ENCODE measurements around the gene NDUFB3.
"Not testable (repeated sequence)": the region's sequence is repeated elsewhere in the genome, so short reads cannot be mapped to it uniquely, and the experiment has no call there.

The NDUFB3 gene

DNA sequence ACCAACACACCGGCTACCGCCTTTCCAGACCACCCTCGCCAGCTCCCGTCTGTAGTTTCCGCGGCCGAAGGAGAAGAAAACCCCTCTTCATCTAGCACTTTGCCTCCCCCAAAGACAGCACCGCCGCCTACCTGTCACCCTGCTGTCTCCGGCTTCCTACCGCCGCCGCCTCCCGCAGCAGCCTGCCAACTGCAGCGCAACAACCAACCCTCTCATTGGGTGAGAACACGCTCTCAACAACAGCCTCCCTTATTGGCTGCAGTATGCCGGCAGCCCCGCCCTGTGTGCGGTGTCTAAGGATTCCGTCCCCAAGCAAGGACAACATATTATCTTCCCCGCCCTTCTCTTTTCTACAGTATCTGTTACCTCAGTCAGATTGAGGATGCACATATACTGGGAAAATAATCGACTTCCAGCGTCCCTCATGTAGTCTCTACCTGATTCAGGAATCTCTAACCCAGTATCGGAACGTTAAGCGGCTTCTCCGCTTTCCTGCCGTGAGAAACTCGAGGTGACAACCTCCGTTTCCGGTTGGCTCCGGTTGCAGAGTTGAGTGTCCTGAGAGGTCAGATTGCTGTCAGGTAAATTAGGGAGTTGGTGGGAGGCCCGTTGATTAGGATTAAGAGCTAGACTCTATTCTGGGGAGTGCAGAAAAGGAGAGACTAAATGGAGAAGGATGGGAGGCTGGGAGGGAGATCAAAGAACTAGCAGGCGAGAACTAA lies at the start of gene NDUFB3, which contains the start of gene HYCC2:
NDUFB3 (plus strand) TSS at position 523 of the 722 bp plus-strand sequence. CDS start 6,882 bp downstream, outside the sequence.
HYCC2 (minus strand) TSS at position 193 of the 722 bp plus-strand sequence. CDS start 47,662 bp downstream, outside the sequence.
- FAIRE-seq, result peak; percentile 76

DNA sequence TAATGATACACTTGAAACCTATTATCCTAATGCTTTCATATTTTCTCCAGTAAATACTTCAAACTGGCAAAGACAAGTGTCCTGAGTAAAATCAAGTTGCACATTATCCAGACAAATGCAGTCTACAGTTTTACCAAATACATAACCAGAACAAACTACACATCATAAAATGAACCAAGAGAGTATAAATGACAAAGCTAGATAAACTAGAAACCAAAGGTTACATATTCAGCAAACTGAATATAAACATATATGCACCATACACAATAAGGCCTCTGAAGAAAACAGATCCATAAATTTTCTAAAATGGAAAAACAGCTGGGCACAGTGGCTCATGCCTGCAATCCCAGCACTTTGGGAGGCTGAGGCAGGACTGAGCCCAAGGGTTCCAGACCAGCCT lies 47.3 kb upstream of the NDUFB3 start:
- FAIRE-seq, result no peak

DNA sequence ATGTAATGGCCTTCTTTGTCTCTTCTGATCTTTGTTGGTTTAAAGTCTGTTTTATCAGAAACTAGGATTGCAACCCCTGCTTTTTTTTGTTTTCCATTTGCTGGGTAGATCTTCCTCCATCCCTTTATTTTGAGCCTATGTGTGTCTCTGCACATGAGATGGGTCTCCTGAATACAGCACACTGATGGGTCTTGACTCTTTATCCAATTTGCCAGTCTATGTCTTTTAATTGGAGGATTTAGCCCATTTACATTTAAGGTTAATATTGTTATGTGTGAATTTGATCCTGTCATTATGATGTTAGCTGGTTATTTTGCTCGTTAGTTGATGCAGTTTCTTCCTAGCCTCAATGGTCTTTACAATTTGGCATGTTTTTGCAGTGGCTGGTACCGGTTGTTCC lies 37.4 kb upstream of the NDUFB3 start:
- not testable (repeated sequence) for FAIRE-seq

DNA sequence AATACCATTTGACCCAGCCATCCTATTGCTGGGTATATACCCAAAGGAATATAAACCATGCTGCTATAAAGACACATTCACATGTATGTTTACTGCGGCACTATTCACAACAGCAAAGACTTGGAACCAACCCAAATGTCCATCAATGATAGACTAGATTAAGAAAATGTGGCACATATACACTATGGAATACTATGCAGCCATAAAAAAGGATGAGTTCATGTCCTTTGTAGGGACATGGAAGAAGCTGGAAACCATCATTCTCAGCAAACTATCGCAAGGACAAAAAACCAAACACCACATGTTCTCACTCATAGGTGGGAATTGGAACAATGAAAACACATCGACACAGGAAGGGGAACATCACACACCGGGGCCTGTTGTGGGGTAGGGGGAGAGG lies 33.4 kb upstream of the NDUFB3 start:
- not testable (repeated sequence) for FAIRE-seq

DNA sequence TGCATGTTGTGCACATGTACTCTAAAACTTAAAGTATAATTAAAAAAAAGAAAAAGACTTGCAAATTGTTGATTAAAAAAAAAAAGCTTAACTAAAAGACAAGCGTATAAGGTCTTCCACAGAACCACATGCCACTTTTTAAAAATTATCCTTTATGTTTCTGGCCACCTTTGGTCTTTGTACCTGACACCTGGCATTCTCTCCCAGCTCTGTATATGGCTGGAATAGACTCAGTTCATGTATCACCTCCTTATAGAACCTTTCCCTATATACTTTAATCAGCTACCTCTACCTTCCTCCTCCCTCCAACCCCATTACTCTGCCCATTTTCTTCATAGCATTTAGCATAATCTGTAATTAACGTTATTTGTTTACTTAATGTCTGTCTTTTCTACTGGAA lies 32.9 kb upstream of the NDUFB3 start:
- FAIRE-seq, result no peak

DNA sequence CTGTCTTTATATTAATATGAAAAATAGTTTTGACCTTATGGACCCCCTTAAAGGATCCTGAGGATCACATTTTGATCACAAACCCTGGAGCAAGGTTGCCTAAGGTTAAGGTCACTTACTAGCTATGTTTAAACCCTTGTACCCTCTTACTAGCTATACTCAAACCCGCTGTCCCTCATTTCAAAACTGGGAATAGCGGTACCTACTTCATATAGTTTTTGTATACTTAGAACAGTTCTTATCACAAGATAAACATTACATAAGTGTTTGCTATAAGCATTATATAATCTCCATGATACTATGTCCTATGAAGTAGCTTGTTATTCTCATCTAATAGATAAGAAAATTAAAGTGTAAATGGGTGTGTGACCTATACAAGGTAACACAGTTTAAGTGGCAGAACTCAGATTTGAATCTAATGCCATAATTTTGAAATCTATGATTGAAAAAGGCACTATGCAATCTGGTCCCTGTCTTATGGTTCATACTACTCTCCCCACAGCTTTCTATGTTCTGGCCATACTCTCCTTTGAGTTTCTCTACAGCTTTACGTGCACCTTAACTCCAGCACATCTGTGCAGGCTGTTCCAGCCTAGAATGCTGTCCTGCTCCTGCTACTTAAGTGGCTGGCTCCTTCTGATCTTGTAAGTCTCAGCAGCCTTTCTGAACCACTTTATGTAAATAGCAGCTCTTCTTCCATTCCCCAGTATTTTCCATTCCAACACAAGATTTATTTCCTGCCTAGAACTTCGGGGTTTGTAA lies 30.8 kb upstream of the NDUFB3 start:
- no peak for FAIRE-seq

DNA sequence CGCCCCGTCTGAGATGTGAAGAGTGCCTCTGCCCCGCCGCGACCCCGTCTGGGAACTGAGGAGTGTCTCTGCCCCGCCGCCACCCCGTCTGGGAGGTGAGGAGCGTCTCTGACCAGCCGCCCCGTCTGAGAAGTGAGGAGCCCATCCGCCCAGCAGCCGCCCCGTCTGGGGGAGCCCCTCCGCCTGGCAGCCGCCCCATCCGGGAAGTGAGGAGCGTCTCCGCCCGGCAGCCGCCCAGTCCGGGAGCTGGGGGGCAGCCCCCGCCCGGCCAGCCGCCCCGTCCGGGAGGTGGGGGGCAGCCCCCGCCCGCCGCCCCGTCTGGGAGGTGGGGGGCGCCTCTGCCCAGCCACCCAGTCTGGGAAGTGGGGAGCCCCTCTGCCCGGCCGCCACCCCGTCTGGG lies 29.4 kb upstream of the NDUFB3 start:
- FAIRE-seq, result not testable (repeated sequence)

DNA sequence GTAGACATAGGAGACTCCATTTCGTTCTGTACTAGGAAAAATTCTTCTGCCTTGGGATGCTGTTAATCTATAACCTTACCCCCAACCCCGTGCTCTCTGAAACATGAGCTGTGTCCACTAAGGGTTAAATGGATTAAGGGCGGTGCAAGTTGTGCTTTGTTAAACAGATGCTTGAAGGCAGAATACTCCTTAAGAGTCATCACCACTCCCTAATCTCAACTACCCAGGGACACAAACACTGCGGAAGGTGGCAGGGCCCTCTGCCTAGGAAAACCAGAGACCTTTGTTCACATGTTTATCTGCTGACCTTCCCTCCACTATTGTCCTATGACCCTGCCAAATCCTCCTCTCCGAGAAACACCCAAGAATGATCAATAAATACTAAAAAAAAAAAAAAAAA lies 28.8 kb upstream of the NDUFB3 start:
- FAIRE-seq, result not testable (repeated sequence)

DNA sequence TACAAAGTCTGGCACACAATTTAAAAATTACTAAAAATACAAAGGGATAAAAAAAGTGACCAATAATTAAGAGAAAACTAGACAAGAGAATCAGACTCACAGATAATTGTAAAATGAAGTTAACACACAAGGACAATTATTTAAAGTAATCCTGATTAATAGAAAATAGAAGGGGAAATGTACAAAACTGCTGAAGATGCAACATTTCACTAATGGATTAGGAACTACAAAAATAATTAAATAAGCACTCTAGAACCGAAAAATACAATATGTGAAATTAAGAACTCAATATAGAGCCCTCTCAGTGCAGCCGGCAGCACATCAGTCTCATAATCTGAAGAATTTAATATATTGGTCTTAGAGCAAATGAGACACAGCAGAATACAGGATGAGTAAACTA lies 24.9 kb upstream of the NDUFB3 start:
- FAIRE-seq, result no peak

DNA sequence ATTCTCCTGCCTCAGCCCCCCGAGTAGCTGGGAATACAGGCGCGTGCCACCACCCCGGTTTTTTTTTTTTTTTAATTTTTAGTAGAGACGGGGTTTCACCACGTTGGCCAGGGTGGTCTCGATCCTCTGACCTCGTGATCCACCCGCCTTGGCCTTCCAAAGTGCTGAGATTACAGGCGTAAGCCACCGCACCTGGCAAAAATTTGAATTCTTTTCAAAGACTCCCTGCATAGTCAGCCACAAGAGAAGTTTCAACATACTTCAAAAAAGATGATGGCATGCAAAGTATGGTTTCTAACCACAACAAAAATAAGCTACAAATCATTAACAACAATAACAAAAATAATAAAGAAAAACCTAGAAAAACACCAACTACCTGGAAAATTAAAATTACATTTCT lies 22.3 kb upstream of the NDUFB3 start:
- no peak for FAIRE-seq

DNA sequence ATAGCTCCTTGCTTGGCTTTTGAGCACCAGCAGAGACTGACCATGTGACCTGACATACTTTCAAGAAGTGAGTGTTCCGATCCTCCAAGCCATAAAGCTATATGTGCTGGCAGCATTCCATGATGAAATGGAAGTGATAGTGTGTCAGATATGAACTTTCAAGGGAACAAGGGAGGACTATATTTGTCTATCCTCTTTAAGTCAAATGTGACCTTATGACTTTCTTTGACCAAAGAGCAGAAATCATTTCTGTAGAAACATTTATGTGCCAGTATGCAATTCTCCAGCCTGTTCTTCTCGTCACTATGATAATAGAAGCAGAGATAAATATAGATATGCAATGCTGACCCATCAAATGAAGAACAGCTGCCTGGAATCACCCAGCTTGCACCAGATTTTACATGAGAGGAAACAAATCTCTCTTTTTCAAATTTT lies 14.7 kb upstream of the NDUFB3 start:
- FAIRE-seq, result no peak

DNA sequence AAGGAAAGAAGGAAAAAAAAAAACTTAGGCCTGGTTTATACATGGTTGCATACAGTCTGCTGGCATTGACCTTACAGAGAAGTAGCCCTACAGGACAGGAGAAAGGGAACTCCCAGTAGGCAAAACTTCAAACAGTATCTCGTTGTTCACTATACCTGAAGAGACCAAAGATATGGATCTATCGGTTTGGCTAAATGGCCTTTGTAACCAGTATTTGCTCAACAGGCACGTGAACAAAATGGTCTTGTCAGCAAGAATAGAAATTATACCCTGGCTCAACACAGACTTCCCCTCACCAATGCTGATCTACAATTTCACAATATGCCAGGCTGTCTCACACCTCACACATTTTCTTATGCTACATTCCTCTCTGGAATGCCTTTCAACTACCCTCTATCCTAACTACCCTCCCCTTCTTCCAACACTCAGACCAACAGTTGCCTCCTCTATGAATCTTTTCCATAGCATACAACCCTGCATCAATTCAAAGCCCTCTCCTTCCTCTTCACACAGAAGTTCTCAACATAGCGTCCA lies 14.0 kb upstream of the NDUFB3 start:
- no peak for FAIRE-seq

DNA sequence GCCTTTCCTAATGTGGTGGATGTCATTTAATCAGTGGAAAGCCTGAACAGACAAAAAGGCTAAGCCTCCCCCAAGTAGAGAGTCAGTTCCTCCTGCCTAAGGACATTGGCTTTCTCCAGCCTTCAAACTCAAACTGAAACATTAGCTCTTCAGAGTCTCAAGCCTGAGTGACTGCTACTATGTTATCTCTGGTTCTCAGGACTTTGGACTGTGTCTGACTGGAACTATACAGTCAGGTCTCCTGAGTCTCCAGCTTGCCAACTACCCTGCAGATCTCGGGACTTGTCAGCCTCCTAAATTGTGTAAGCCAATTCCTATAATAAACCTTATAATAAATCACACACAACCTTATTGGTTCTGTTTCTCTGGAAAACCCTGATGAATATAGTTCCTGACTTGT lies 12.9 kb upstream of the NDUFB3 start:
- FAIRE-seq, result no peak

DNA sequence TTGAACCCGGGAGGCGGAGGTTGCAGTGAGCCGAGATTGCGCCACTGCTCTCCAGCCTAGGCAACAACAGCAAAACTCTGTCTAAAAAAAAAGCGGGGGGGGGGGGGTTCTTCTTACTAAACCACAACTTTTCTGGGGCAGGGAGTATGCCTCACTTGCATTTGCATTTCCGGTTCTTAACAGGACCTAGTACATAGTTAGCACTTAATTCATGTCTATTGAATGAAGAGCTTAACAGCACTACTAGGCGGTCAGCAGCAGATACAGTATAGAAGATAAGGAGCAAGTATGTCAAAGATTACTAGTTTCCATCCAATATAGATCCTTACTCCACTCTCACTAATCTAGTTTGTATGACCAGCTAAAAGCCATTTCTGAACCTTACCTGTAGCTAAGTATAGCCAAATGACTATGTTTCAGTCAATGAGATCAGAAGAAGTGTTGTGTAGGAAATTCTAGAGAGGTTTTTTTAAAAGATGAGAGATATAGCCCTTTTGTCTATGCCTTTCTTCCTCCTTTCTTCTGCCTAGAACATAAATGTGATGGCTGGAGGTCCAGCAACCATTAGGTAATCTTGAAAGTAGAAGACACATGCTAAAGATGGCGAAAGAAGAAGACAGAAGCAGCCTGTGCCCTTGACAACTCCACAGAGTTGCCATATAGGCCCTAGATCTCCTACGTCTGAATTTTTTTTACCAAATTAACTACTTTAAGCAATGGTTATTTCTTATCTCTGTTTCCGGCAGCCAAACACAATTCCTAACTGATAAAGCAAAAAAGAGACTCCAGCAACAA lies 11.6 kb upstream of the NDUFB3 start:
- no peak for FAIRE-seq

DNA sequence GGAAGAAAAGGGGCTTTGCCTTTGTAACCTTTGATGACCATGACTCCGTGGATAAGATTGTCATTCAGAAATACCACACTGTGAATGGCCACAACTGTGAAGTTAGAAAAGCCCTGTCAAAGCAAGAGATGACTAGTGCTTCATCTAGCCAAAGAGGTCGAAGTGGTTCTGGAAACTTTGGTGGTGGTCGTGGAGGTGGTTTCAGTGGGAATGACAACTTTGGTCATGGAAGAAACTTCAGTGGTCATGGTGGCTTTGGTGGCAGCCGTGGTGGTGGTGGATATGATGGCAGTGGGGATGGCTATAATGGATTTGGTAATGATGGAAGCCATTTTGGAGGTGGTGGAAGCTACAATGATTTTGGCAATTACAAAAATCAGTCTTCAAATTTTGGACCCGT lies 8.3 kb upstream of the NDUFB3 start:
- FAIRE-seq, result not testable (repeated sequence)

DNA sequence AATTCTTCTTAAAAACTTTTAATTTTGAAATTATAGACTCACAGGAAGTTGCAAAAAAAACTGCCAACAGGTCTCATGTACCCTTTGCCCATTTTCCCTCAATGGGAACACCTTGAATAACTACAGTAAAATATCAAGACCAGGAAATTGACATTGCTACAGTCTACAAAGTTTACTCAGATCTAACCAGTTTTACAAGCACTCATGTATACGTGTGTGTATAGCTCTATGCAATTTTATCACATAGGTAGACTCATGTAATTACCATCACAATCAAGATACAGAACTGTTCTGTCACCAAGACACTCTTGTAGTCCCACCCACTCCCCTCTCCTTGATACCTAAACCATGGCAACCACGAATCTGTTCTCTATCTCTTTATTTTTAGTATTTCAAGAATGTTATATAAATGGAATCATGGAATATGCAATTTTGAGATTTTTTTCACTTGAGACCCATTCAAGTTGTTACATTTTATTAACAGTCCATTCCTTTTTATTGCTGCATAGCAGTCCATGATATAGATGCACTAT lies 6.9 kb upstream of the NDUFB3 start:
- FAIRE-seq, result no peak

DNA sequence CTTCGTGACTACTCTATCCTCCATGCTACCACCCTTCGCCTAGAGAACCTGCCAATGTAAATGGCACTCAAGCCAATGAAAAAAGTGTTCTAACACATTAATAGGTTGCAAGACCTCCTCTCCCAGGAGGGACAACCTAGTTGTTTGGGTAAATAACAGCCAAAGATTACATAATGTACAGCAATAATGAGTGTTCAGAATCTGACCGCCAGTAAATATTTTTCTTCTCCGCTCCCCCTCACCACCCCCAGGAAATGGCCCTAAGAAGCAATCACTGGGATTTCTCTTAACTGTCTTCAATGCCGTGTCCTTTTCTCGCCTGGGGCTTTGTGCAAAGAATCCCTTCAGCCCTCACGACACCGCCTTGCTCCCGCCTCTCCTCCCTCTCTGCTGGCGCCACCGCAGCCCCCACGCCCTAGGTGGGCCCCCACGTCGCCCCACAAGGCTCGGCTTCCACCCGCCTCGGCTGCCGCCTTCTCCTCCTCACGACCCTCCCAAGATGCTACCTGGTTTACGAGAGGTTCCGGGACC lies 788 bp upstream of the NDUFB3 start:
- FAIRE-seq, result no peak

DNA sequence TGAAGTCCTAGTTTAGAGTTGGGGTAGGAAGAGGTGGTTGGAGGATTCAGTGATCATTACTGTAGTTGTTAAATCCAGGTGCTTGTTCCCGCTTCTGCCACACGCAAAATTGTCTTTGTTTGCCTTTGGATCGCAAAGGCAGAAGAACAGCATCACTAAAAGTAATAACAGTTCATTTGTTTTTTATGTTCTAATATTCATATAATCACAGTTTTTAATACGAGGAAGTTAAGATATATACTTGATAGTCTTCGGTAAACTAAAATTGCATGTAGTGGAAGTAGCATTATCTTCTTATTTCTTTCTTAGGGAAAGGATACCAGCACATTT lies 365 bp downstream of the NDUFB3 start:
- FAIRE-seq, result no peak

DNA sequence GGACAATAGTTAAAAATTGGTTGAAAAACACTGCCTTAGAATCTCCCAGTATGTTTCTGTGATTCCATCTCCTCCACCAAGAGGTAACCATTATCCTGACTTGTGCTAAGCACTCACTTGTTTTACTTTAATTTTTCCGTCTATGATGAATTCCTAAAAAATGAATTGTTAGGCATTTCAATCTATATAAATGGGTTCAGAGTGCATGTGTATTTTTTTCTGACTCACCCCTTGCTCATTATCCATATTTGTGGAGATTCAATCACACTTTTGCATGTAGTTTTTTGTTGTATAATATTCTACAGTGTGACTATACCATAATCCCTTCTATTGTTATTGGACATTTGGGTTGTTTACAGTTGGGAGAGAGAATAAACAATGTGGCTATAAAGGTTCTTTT lies 1.3 kb downstream of the NDUFB3 start:
- no peak for FAIRE-seq

DNA sequence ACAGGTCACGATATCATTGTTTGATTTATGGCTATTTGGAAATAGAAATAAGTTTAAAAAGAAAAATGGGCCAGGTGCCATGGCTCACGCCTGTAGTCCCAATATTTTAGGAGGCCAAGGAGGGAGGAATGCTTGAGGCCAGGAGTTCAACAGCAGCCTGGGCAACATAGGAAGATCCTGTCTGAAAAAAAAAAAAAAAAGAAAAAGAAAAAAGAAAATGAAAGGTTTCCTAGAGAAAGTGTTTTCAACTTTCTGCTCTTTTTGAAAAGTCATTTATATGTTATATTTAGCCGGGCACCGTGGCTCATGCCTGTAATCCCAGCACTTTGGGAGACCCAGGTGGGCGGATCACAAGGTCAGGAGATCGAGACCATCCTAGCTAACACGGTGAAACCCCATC lies 3.2 kb downstream of the NDUFB3 start:
- no peak for FAIRE-seq

DNA sequence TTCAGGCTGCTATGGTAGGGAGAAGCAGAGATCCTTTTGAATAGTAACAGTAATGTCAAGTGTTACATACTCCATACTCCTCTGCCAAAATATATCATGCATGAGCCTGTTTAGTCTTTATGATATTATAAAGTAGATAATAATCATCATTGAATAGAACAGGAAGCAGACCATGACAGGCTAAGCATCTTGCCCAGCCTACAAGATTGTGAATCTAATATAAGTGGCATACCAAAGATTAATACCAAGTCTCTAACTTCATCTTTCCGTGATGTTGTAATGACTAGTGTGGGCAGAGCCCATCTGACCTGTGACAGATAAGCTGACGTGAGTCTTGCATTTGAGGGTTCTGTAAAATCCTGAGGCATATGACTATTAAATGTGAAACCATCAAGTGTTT lies 13.1 kb downstream of the NDUFB3 start:
- no peak for FAIRE-seq

DNA sequence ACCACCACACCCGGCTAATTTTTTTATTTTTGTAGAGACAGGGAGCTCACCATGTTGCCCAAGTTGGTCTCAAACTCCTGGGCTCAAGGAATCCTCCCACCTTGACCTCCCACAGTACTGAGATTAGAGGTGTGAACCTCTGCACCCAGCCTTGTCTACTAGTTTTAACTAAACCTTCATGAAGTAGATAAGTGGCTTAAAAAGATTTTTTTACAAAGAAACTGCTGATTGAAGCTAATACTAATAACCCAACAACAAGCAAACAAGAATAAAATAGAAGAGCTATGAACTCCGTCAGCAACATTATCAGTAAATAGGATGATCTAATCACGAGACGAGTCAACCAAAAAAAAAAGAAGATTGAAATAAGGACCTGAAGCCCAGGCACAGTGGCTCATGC lies 18.8 kb downstream of the NDUFB3 start:
- FAIRE-seq, result no peak

DNA sequence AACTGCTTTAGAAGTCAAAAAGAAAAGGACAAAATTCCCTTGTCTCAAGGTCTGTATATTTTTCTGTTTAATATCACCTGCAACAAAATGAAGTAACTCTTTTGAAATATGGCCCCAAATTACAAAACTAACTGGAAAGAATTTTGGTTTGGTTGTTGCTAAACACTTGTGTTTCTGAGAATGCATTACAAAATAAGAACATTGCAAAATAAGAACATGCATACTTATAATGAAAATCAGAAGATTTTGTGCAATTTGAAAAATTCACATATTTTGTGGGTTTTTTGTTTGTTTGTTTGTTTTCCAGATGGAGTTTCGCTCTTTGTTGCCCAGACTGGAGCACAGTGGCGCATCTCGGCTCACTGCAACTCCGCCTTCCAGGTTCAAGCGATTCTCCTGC lies 21.8 kb downstream of the NDUFB3 start:
- FAIRE-seq, result no peak
